ENCODE results near the gene PLAC8.
"Not testable (repeated sequence)": the region's sequence is repeated elsewhere in the genome, so short reads cannot be mapped to it uniquely, and the experiment has no call there.

The PLAC8 gene

DNA sequence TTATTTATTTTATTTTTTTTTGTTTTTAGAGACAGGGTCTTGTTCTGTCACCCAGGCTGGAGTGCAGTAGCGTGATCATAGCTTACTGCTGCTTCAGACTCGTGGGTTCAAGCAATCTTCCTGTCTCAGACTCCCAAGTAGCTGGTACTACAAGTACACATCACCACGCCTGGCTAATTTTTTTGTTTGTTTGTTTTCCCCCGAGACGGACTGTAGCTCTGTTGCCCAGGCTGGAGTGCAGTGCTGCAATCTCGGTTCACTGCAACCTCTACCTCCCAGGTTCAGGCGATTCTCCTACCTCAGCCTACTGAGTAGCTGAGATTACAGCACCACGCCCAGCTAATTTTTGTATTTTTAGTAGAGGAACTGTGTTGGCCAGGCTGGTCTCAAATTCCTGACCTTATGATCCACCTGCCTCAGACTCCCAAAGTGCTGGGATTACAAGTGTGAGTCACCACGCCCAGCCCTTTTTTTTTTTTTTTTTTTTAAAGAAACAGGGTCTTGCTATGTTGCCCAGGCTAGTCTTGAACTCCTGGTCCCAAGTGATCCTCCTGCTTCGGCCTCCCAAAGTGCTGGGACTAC, 47.4 kb downstream of the PLAC8 start:
- no peak for DNase-seq (ENCODE audit: low spot score)

- no peak for DNase-seq (ENCODE audit: low spot score)
Observed at GRCh38 chr4:83065266-83065665, 49.3 kb downstream of the PLAC8 start.

GRCh38 chr4:83062739-83063138, 51.8 kb downstream of the PLAC8 start:
- no peak for DNase-seq (ENCODE audit: low spot score)

DNA sequence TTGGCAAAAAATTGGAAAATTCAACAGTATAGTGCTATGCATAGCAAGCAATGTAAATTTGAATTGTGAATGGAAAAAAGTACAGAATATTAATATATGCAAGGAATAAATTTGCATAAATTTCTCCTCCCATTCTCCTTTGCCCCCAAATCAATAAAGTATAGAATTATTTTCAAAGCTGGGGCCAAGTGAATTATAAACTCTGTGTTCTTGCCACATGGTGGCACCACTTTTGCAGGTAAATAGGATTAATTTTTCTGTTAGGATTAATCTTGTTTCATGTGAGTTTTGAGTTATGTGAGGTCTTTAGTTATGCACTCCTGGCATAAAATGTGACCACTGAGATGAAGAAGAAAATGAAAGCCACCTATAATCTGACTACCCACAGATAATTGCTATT, 59.6 kb downstream of the PLAC8 start:
- no peak for DNase-seq (ENCODE audit: low spot score)

- DNase-seq (ENCODE audit: low spot score), result not testable (repeated sequence)
Observed at GRCh38 chr4:83048781-83049180, 65.7 kb downstream of the PLAC8 start.

GRCh38 chr4:83046693-83047473, 67.6 kb downstream of the PLAC8 start:
- no peak for DNase-seq (ENCODE audit: low spot score)

- DNase-seq (ENCODE audit: low spot score), result no peak
Observed at GRCh38 chr4:83043801-83044407, 70.6 kb downstream of the PLAC8 start.

GRCh38 chr4:83043157-83043556, 71.4 kb downstream of the PLAC8 start:
- DNase-seq (ENCODE audit: low spot score), result not testable (repeated sequence)

DNA sequence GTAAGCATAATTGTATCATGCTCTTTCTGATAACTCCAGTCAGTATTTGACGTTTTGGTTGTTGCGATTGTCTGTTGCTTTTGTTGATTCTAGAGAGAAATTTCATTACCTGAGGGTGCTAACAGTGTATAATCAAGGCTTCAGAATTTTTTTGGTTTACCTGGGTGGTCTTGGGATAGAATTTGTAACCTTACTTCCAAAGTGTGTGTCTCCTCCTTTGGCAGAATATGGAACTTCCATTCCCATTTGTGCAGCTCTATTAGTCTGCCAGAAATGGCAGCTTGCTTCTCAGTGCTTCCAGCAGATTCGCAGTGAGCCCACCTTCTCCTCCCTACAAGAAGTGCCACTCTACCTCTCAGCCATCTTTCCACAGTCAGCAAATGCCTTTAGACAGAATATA, 74.3 kb downstream of the PLAC8 start:
- DNase-seq (ENCODE audit: low spot score), result no peak
